H1 (cell line): ENCODE data around the gene ASF1B. TPM values are rescaled to one million over a fixed set of nuclear protein-coding genes. Genes with fewer than 3 reads are reported as not detected.

Source experiments
- CTCF ChIA-PET: fragments of 300-600 bp; sonication (Branson Sonifier 250); formaldehyde crosslinking; loops from one replicate; lab custom pipeline; 2021; ENCODE audit not compliant: partially characterized antibody; lab: Charles Lee
- POLR2A ChIA-PET: fragments of 300-600 bp; sonication (Branson Sonifier 250); formaldehyde crosslinking; loops from one replicate; lab custom pipeline; 2021; ENCODE audit warnings: inconsistent platforms; ENCODE audit not compliant: partially characterized antibody; lab: Charles Lee
- DNase-seq, 2 experiments: peaks; one replicate each; pipeline versions ENCODE4 v3.0.0 to v3.0.0-alpha.2; 2010 to 2022; ENCODE audit warnings: low spot score in 2 of 2, low read depth in 1 of 2, mixed read lengths in 1 of 2
- FAIRE-seq: peaks from 2 replicates; lab custom pipeline; 2011; peaks lifted over from hg19 to GRCh38; lab: Jason Lieb, UNC
- H2AFZ ChIP-seq: 2 replicates; pipeline ENCODE4 v1.8.1; 2012; ENCODE audit warnings: low read length, inconsistent platforms
- H2AK5ac ChIP-seq: 2 replicates; pipeline ENCODE4 v1.6.1; 2013; ENCODE audit warnings: low read depth, low read length
- H2BK120ac ChIP-seq: replicated peaks from 2 replicates; pipeline ENCODE3; 2013; ENCODE audit warnings: low read depth, low read length, inconsistent platforms
- H2BK12ac ChIP-seq: 2 replicates; pipeline ENCODE4 v1.6.1; 2013; ENCODE audit warnings: low read depth, low read length
- H2BK15ac ChIP-seq: 2 replicates; pipeline ENCODE4 v1.6.1; 2013; ENCODE audit warnings: low read length
- H2BK20ac ChIP-seq: 2 replicates; pipeline ENCODE4 v1.6.1; 2013; ENCODE audit warnings: low read length
- H2BK5ac ChIP-seq: 2 replicates; pipeline ENCODE4 v1.6.1; 2013; ENCODE audit warnings: low read depth, low read length
- H3K14ac ChIP-seq: 2 replicates; pipeline ENCODE4 v1.6.1; 2013; ENCODE audit warnings: inconsistent platforms; ENCODE audit not compliant: insufficient read length
- H3K18ac ChIP-seq: 2 replicates; pipeline ENCODE4 v1.6.1; 2013; ENCODE audit warnings: low read length; ENCODE audit errors: extremely low read depth
- H3K23ac ChIP-seq: 2 replicates; pipeline ENCODE4 v1.6.1; 2013; ENCODE audit warnings: inconsistent platforms; ENCODE audit not compliant: insufficient read length
- H3K23me2 ChIP-seq: 2 replicates; pipeline ENCODE4 v1.6.1; 2013; ENCODE audit warnings: low read depth, low read length
- H3K27ac ChIP-seq: 2 replicates; pipeline ENCODE4 v1.6.1; 2011; ENCODE audit warnings: low read depth, low read length, inconsistent platforms
- H3K27me3 ChIP-seq, 4 experiments: replicated peaks in 1 of 4; 1 replicate in 1 of 4; 2 replicates in 3 of 4; pipeline versions ENCODE4 v1.6.1 to v1.8.1; 2011 to 2013; ENCODE audit warnings: low read length in 3 of 4, mild to moderate bottlenecking in 3 of 4, inconsistent platforms in 2 of 4, mixed read lengths in 2 of 4, moderate library complexity in 1 of 4; ENCODE audit not compliant: control insufficient read depth in 3 of 4, insufficient read depth in 3 of 4; ENCODE audit errors: extremely low read depth in 1 of 4
- H3K36me3 ChIP-seq, 4 experiments: 2 replicates each; pipeline versions ENCODE4 v1.6.1 to v1.8.1; 2011 to 2013; ENCODE audit warnings: mild to moderate bottlenecking in 4 of 4, low read length in 3 of 4, moderate library complexity in 2 of 4, control low read depth in 1 of 4, inconsistent platforms in 1 of 4; ENCODE audit not compliant: insufficient read depth in 4 of 4, control insufficient read depth in 2 of 4
- H3K4ac ChIP-seq: replicated peaks from 2 replicates; pipeline ENCODE3; 2013; ENCODE audit warnings: low read length, low read depth, mixed read lengths, inconsistent platforms; ENCODE audit not compliant: insufficient read length
- H3K4me1 ChIP-seq, 4 experiments: replicated peaks in 1 of 4; 1 replicate in 1 of 4; 2 replicates in 3 of 4; pipeline versions ENCODE4 v1.6.1 to v1.8.1; 2011 to 2013; ENCODE audit warnings: low read length in 3 of 4, inconsistent platforms in 2 of 4, mixed read lengths in 1 of 4; ENCODE audit not compliant: insufficient read depth in 4 of 4, control insufficient read depth in 3 of 4
- H3K4me2 ChIP-seq, 2 experiments: 2 replicates each; pipeline versions ENCODE4 v1.6.1 to v1.8.1; 2011 to 2013; ENCODE audit warnings: low read depth in 2 of 2, low read length in 2 of 2, control low read depth in 1 of 2, inconsistent platforms in 1 of 2, mild to moderate bottlenecking in 1 of 2; ENCODE audit not compliant: insufficient read depth in 1 of 2
- H3K4me3 ChIP-seq, 4 experiments: fragments of 200-600, 300-600 bp in 1 of 4; sonication (generic), shearing (Covaris generic), sonication (Bioruptor Twin) in 1 of 4; 2 replicates each; pipeline versions ENCODE4 v1.5.1 to v1.8.1; 2011 to 2016; ENCODE audit warnings: low read length in 4 of 4, low read depth in 3 of 4, control low read depth in 2 of 4, inconsistent platforms in 2 of 4, mild to moderate bottlenecking in 2 of 4, mixed read lengths in 1 of 4, moderate library complexity in 1 of 4; ENCODE audit not compliant: insufficient read depth in 2 of 4; ENCODE audit errors: extremely low read depth in 1 of 4
- H3K56ac ChIP-seq: replicated peaks from 2 replicates; pipeline ENCODE3; 2013; ENCODE audit warnings: low read depth, mild to moderate bottlenecking, mixed read lengths, low read length, inconsistent platforms; ENCODE audit not compliant: insufficient read length
- H3K79me1 ChIP-seq: 2 replicates; pipeline ENCODE4 v1.6.1; 2013; ENCODE audit warnings: low read depth, low read length, control low read depth
- H3K79me2 ChIP-seq, 2 experiments: 2 replicates each; pipeline versions ENCODE4 v1.6.1 to v1.8.1; 2012 to 2013; ENCODE audit warnings: low read length in 2 of 2, mild to moderate bottlenecking in 2 of 2, inconsistent platforms in 1 of 2; ENCODE audit not compliant: insufficient read depth in 2 of 2, control insufficient read depth in 1 of 2
- H3K9ac ChIP-seq, 4 experiments: replicated peaks in 1 of 4; 1 replicate in 1 of 4; 2 replicates in 3 of 4; pipeline versions ENCODE4 v1.6.1 to v1.8.1; 2011 to 2013; ENCODE audit warnings: low read depth in 3 of 4, low read length in 3 of 4, control low read depth in 2 of 4, mild to moderate bottlenecking in 2 of 4, moderate library complexity in 2 of 4, inconsistent platforms in 1 of 4; ENCODE audit errors: extremely low read depth in 1 of 4
- H3K9me3 ChIP-seq, 2 experiments: 2 replicates each; pipeline versions ENCODE4 v1.6.1 to v1.8.1; 2012 to 2013; ENCODE audit warnings: mild to moderate bottlenecking in 2 of 2, moderate library complexity in 2 of 2, control low read depth in 1 of 2, inconsistent platforms in 1 of 2, low read depth in 1 of 2, low read length in 1 of 2, mixed read lengths in 1 of 2; ENCODE audit not compliant: insufficient read depth in 2 of 2
- H4K20me1 ChIP-seq, 2 experiments: replicated peaks in 1 of 2; 2 replicates each; pipeline versions ENCODE3 to v1.8.1; 2011 to 2013; ENCODE audit warnings: inconsistent platforms in 2 of 2, low read length in 2 of 2, mild to moderate bottlenecking in 1 of 2; ENCODE audit not compliant: insufficient read depth in 2 of 2, control insufficient read depth in 1 of 2
- H4K5ac ChIP-seq: 2 replicates; pipeline ENCODE4 v1.6.1; 2013; ENCODE audit warnings: low read length, low read depth, mixed read lengths, inconsistent platforms; ENCODE audit not compliant: insufficient read length
- H4K8ac ChIP-seq: 2 replicates; pipeline ENCODE4 v1.8.0; 2013; ENCODE audit warnings: mild to moderate bottlenecking, moderate library complexity, low read length, inconsistent platforms; ENCODE audit not compliant: insufficient read depth; ENCODE audit errors: extremely low read depth
- H4K91ac ChIP-seq: replicated peaks from 2 replicates; pipeline ENCODE3; 2013; ENCODE audit warnings: low read length, mixed read lengths, inconsistent platforms; ENCODE audit not compliant: insufficient read length
- MAX ChIP-seq: IDR thresholded peaks from 2 replicates; pipeline ENCODE4 v1.6.1; 2012; ENCODE audit warnings: inconsistent platforms
- POU5F1 ChIP-seq: IDR thresholded peaks from 2 replicates; pipeline ENCODE4 v1.6.1; 2011; ENCODE audit warnings: low read depth, mild to moderate bottlenecking, low read length, moderate library complexity
- TAF7 ChIP-seq: optimal IDR thresholded peaks from 2 replicates; pipeline ENCODE3; 2011; ENCODE audit warnings: low read depth, mild to moderate bottlenecking, inconsistent platforms, low read length, moderate library complexity, borderline replicate concordance
- WGBS, 2 experiments: shearing (Covaris generic) in 1 of 2; methylation state at CpG; one replicate each; pipeline versions ENCODE4 v1.1.6 to v1.1.7; 2013 to 2015; ENCODE audit warnings: low lambda C conversion rate in 2 of 2, mixed read lengths in 2 of 2, inconsistent platforms in 1 of 2, low coverage in 1 of 2, missing lambda C conversion rate in 1 of 2; ENCODE audit not compliant: insufficient replicate concordance in 2 of 2, insufficient coverage in 1 of 2, insufficient read length in 1 of 2; ENCODE audit errors: extremely low coverage in 1 of 2, missing lambda C conversion rate in 1 of 2; 5-methylcytosine and 5-hydroxymethylcytosine counted together
- polyA plus RNA-seq, 7 experiments: library from polyadenylated mRNA; depleted of rRNA in 3 of 7; stranded (reverse) in 5 of 7; unstranded in 2 of 7; fragments of >200 nt in 5 of 7; fragments of 200-250 nt in 2 of 7; gene quantifications; 1 replicate in 5 of 7; 2 replicates in 1 of 7; 4 replicates in 1 of 7; pipeline versions ENCODE4 v1.2.1 to v1.2.3, GENCODE V29; 2011 to 2013; ENCODE audit warnings: missing spikeins in 2 of 7, mixed read lengths in 2 of 7
- total RNA-seq: library from RNA; stranded (reverse); fragmentation: NEBNext Ultra II Directional; extraction: Animal tissue kit (Norgen Biotek cat#: 25700); gene quantifications from 2 replicates; pipeline ENCODE4 v1.2.1, GENCODE V29; 2021
- TF ChIP-seq, protein P1 (sequence below): IDR thresholded peaks from 2 replicates; pipeline ENCODE4 v1.6.1; 2011; ENCODE audit warnings: low read length, improper control_type of control experiment

ASF1B gene
- total and polyA plus RNA-seq, 2 of the 8 experiments (the other 6 are each of a cell fraction or from before 2014, with no cell fraction given) = 32.6 to 59.2 TPM

DNA sequence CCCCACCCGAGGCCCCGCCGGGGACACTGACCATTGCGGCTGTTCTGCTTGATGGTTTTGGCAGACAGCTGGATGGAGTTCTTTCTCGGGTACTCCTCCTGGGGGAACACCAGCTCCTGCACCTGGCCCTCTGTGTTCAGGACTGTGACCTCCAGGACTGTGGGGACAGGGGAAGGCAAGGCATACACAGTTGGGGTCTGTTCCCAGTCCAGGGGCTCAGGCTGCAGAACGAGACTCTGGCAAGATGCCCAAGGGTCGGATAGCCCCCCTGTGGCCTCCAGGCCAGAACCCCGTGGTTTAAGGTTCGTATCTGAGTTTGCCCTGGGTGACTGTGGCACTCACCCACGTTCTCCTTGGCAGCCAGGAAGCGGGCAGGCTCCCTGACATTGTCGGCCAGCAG, 22.7 kb upstream of the ASF1B start:
- DNase-seq = no peak
- no peaks in the 10 kb centered on the region for H3K9me3 ChIP-seq
- no peak overlapping the region for H2AK5ac ChIP-seq
- ChIA-PET CTCF (interaction anchor here (1.0 kb wide), 1 partner anchor 11 kb away, joined by 3 read pairs; no protein-coding TSS in a partner anchor), POLR2A (interaction anchor here (1.1 to 3.5 kb wide), 3 partner anchors 9 to 13 kb away, joined by 3 to 20 read pairs (median 9); no protein-coding TSS in a partner anchor)
- peaks cover 23 to 77% (median 61%) of the 10 kb centered on the region in 4 experiments for H3K36me3 ChIP-seq
- no peak overlapping the region for H2BK15ac ChIP-seq
- no peaks in the 10 kb centered on the region for H3K79me2 ChIP-seq
- peaks cover 9 to 21% of the 10 kb centered on the region in 2 experiments for H4K20me1 ChIP-seq
- H2BK20ac ChIP-seq = no peak overlapping the region
- H4K8ac ChIP-seq = no peak overlapping the region
- TF ChIP-seq POU5F1 (no peak), MAX (no peak), TAF7 (no peak)
- TF ChIP-seq, protein P1, sequence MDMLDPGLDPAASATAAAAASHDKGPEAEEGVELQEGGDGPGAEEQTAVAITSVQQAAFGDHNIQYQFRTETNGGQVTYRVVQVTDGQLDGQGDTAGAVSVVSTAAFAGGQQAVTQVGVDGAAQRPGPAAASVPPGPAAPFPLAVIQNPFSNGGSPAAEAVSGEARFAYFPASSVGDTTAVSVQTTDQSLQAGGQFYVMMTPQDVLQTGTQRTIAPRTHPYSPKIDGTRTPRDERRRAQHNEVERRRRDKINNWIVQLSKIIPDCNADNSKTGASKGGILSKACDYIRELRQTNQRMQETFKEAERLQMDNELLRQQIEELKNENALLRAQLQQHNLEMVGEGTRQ = no peak
- no peaks in the 10 kb centered on the region; a peak in 1 of 7 replicates for H3K4me1 ChIP-seq
- H2BK12ac ChIP-seq = no peak overlapping the region
- no peak overlapping the region for H3K4ac ChIP-seq
- H2AFZ ChIP-seq = no peak overlapping the region
- H4K91ac ChIP-seq = no peak overlapping the region
- FAIRE-seq = no peak
- no peak overlapping the region for H3K56ac ChIP-seq
- no peak overlapping the region for H3K4me3 ChIP-seq
- no peak overlapping the region for H3K9ac ChIP-seq
- no peak overlapping the region for H3K4me2 ChIP-seq
- H3K18ac ChIP-seq = no peak overlapping the region
- no peaks in the 10 kb centered on the region for H3K23me2 ChIP-seq
- H4K5ac ChIP-seq = no peak overlapping the region
- no peaks in the 10 kb centered on the region for H3K27me3 ChIP-seq
- no peak overlapping the region for H3K14ac ChIP-seq
- H2BK120ac ChIP-seq = no peak overlapping the region
- WGBS, 2 experiments = 94% methylated on average over 12 of the region's 12 CpGs; no CpG with 5 or more reads in 1 of the 2 experiments
- H3K23ac ChIP-seq = no peak overlapping the region
- no peak overlapping the region for H3K27ac ChIP-seq
- peaks cover 2% of the 10 kb centered on the region for H3K79me1 ChIP-seq
- H2BK5ac ChIP-seq = no peak overlapping the region
